Activated naive CD4-positive, alpha-beta T cell (primary cell): ENCODE results near the gene C11orf97.
"Not testable (repeated sequence)": the region's sequence is repeated elsewhere in the genome, so short reads cannot be mapped to it uniquely, and the experiment has no call there.

Experiments
- DNase-seq, 4 experiments: peaks; one replicate each; lab custom pipeline; 2025; lab: John Stamatoyannopoulos, UW

C11orf97 gene

DNA sequence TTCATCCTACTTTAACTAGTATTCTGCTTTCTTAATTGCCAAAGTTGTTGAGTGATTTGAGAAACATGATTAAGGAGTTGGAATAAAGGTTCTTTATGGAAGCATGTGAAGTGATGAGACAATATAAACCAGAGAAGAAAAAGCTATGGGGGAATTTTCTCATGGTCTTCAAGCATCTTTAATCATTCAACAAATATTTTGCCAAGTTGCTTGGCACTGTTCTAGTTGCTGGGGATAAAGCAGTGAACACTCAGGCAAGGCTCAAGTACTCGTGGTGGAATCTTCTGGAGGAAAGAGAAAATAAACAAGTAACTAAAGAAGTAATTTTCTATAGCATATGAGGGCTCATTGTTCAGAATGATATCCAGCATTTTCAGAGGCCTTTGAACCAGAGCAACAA is 45.7 kb downstream of the C11orf97 start:
- no peak for DNase-seq

DNA sequence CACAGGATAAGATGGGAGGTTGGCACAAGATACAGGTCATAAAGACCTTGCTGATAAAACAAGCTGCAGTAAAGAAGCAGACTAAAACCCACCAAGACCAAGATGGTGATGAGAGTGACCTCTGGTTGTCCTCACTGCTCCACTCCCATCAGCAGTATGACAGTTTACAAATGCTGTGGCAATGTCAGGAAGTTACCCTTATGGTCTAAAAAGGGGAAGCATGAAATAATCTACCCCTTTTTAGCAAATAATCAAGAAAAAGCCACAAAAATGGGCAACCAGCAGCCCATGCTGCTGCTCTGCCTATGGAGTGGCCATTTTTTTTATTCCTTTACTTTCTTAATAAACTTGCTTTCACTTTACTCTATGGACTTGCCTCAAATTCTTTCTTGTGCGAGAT is 46.2 kb downstream of the C11orf97 start:
- DNase-seq, result no peak

DNA sequence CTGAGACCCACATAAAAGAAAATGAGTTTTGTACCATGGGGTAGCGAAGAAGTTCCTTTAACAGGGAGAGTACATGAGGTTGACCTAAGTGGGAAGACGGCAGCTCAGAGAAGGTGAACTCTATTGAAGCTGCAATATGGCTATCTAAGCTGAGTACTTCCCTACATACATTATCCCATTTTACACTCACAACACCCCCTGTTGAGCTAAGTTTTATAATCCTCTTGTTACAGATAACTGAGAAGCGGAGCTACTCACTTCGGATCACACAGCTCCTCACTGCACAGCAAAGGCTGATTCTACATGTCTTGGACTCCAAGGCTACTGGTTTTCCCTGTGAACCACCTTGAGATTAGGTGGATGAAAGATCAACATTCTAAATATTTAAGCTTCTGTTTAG is 46.7 kb downstream of the C11orf97 start:
- no peak for DNase-seq

DNA sequence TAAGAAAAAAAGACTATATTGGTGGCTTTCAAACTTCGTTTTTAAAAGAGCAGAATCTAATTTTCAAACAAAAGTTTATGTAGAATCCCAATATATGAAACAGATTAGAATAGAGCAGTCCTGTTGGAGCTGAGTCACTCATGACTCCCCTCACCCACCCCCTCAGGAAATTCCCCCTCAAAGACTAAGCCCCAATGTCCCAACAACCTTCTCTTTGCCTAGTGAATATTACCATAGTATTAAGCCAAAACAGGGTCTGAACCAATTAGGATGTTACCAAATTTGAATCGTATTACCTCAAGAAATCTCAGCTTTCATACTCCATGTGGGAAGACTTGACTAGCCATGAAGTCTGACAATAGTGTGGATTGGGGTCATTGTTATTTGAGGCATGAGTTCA is 47.1 kb downstream of the C11orf97 start:
- DNase-seq, result no peak

DNA sequence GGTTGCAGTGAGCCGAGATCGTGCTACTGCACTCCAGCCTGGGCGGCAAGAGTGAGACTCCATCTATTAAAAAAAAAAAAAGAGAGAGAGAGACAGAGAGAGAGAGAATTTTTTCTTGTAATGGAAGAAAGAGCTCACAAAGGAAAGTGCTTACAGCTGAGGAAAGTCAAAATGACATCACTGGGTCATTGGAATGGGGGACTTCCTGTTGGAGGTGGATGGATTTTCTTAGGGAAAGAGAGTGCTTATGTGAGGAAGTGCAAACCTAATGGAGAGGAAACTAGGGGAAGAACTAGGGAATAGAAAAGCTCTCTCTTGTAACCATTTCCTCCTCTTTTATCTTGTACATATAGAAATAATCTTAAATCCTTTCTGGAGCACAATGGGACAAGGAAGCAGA is 48.6 kb downstream of the C11orf97 start:
- no peak for DNase-seq

DNA sequence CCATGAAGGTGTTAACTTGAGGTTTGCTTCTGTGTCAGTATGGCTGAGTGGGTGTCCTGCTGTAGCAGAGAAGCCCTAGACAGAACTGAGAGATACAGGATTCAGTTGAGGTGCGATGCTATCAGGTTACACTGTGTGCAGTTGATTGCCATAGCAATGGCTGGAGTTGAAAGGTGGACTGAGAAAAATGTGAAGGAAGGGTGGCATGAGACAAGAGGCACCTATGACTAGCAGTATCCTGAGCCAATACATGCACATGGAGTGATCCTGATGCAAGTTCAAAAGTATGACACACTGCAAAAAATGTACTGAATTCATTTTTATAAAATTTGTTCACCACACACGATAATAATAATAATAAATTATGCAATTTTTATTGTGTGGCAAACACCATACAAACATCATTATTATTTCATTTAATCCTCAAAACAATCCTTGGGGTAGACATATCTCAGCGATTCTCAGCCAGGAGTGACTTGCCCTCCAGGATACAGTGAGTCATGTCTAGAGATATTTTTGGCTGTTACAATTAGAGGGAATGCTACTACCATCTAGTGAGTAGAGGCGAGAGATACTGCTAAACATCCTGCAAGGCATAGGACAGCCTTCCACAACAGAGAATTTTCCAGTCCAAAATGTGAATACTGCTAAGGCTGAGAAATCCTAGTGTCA is 51.1 kb downstream of the C11orf97 start:
- DNase-seq, result no peak

DNA sequence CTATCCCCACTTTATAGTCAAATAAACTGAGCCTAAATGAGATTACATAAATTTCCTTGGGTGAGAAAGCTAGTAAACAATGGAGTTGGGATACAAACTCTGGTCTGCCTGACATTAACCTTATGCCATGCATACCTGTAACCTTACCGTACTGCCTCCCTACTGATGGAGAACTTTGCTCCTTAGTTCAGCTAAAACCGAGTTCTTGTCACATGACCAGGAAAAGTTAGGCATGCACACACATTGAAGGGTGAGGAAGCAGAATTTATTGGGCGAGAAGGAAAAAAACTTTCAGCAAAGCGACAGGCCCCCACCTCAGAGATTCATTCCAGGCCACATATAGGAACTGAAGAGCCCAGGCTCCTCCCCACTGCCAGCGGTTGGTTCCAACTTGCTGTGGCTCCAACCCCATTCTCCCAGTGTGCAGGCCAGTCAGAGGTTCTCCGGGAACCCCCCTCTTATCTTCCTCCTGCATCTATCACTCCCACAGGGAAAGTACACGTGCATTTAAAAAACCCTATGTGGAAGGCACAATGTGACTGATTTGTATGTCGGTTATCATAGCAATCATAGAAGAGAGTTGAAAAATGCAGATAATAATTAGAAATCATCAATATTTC is 51.7 kb downstream of the C11orf97 start:
- DNase-seq, result no peak

DNA sequence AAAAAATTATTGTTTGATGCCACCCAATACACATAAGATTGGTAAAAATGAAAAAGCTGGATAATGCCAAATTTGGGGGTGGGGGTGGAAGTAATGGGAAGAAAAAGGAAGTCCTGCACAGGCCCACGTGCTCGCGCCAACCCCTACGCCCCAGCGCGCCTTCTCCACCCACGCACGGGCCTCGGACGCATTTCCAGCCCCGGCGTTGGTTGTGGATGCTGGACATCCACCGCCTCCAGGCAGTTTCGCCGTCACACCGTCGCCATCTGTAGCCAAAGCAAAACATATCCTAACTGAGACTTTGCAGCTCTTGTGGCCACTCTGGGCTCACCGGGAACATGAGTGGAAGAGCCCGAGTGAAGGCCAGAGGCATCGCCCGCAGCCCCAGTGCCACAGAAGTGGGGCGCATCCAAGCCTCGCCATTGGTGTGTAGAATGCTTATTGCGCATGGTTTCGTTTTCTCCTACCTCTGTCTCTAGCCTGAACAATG is 55.0 kb downstream of the C11orf97 start, which contains the start of gene PIWIL4:
Gene PIWIL4, plus strand, starts transcription at position 188 of the 490 bp plus-strand sequence. Its CDS starts 151 bp downstream, at position 339.
- no peak for DNase-seq

DNA sequence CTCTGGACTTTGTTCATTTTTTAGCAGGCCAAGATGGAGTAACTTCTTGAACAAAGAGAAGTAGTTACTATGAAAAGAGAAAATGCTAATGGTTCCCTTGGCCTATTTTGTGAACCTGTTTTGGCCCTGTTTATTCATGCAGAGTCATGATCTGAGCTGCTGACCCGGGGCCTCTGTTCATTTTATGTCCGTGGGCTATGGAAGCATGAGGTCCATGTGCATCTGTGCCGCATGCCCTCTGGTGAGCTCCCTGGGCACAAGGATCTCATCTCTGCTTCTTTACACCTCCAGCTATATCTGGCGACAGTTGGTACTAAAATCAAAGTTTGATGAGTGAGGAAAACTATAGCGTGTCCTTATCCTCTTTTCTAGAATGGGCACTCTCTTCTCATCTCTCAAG is 55.9 kb downstream of the C11orf97 start:
- DNase-seq, result no peak

DNA sequence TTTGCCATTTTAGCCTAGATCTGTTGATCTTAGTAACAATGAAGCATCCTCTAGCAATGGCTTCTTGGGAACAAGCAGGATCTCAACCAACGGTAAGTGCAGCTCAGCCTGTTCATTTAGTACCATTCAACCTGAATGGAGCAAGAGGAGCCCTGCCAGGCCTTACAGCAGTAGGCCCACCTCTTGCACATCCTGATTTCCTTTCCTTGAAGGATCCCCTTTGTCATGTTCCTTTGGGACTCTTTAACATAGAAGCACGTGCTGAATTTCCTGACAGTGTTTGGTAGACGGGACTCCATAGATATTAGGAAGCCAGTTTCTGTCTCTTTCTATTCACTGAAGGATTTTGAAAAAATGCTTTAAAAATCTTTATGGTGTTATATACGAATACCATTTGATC is 56.5 kb downstream of the C11orf97 start:
- no peak for DNase-seq

DNA sequence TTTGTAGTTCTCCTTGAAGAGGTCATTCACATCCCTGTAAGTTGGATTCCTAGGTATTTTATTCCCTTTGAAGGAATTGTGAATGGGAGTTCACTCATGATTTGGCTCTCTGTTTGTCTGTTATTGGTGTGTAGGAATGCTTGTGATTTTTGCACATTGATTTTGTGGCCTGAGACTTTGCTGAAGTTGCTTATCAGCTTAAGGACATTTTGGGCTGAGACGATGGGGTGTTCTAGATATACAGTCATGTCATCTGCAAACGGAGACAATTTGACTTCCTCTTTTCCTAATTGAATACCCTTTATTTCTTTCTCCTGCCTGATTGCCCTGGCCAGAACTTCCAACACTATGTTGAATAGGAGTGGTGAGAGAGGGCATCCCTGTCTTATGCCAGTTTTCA is 60.7 kb downstream of the C11orf97 start:
- DNase-seq, result not testable (repeated sequence)

DNA sequence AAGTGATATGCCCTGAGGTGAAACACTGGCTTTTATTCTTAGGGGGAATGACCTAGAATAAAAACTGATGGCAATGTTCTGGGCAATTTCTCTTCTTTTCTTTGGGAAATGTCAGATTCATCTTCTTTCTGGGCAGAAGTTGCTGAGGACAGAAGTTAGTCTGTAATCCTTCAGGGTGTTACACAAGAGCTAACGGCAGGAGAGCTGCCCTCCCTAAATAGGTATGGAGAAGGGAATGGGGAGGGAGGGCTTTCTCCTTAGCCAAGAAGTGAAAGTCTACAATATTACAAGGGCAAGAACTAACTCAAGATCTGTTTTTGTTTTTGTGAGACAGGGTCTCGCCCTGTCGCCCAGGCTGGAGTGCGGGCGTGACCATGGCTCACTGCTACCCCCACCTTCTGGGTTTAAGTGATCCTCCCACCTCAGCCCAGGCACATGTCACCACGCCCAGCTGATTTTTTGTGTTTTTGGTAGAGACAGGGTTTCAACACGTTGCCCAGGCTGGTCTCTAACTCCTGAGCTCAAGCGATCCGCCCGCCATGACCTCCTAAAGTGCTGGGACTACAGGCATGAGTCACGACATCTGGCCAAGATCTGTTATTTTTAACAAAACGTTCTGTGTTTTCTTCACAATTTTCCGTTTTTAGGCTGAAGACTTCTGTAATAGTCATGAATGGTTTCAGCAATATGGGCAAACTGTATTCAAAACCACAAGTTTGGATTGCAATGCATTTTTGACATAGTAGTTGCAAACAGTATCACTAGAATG is 62.1 kb downstream of the C11orf97 start:
- DNase-seq, result no peak

DNA sequence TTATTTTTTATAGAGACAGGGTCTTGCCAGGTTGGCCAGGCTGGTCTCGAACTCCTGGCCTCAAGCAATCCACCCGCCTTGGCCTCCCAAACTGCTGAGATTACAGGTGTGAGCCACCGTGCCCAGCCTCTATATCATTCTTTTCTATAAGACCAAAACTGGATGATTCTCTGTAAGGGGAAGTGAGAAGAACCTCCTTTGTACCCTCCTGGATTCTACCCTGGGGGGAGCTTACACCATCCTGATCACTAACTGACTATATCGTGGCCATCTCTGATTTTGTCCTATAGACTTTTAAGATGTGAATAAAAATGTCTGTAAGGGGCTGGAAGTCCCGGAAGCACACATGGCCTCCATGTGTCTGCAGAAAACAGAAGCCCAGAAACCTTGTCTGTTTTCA is 64.0 kb downstream of the C11orf97 start:
- DNase-seq, result no peak

DNA sequence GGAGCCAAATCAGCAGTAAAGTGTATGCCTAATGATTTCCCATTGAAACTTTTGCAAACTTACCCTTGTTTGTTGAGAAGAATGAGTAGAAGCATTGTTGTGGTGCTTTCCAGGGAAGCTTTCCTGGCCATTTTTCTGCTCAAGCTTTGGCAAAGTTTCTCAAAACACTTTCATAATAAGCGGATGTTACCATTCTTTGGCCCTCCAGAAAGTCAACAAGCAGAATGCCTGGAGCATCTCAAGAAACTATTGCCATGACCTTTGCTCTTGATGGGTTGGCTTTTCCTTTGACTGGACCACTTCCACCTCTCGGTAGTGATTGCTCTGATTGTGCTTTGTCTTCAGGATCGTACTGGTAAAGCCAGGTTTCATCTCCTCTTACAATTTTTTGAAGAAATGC is 65.6 kb downstream of the C11orf97 start:
- DNase-seq, result no peak
